Fibroblast of lung (primary cell): ENCODE data around the gene TTLL11.

ENCODE experiments used
- CTCF ChIP-seq, 2 donors: IDR thresholded peaks in 1 of 2; conservative IDR thresholded peaks in 1 of 2; 1 replicate in 1 of 2; 2 replicates in 1 of 2; pipeline ENCODE4 v1.5.1; 2011 to 2012; ENCODE audit warnings: low read length in 2 of 2, control low read depth in 1 of 2, inconsistent platforms in 1 of 2, low read depth in 1 of 2, mild to moderate bottlenecking in 1 of 2
- EZH2 ChIP-seq: IDR thresholded peaks from 2 replicates; pipeline ENCODE4 v1.5.1; 2012; ENCODE audit warnings: low read length, control low read depth, mild to moderate bottlenecking; ENCODE audit errors: missing control alignments

- no peak for TF ChIP-seq CTCF (conservative IDR thresholded peaks at IDR 0.05 in 1 of 2, IDR thresholded peaks at IDR 0.05 in 1 of 2; ENCODE audit: low read depth in 1 of 2, low read length in 2 of 2)
- no peak for TF ChIP-seq EZH2
Measured at GRCh38 chr9:121937240-121937639, 155.9 kb downstream of the TTLL11 start.
